Kidney (tissue), 14 donors: Measurements from ENCODE around the gene ZC3H7A. TPM values are rescaled to one million over a fixed set of nuclear protein-coding genes. Genes with fewer than 3 reads are reported as not detected.

Experiments
- DNase-seq, 5 donors: peaks; one replicate each; pipeline ENCODE4 v3.0.0-alpha.2; 2013 to 2020
- FAIRE-seq: peaks from 2 replicates; lab custom pipeline; 2012; peaks lifted over from hg19 to GRCh38; lab: Jason Lieb, UNC
- H3K27ac ChIP-seq, 2 donors: one replicate each; pipeline ENCODE4 v1.7.0; 2013; ENCODE audit warnings: low read depth in 2 of 2, low read length in 2 of 2, inconsistent platforms in 1 of 2
- H3K27me3 ChIP-seq: one replicate; pipeline ENCODE4 v1.7.1; 2013; ENCODE audit warnings: low read length, inconsistent platforms; ENCODE audit not compliant: control insufficient read depth, insufficient read depth
- H3K36me3 ChIP-seq, 3 donors: one replicate each; pipeline versions ENCODE4 v1.7.0 to v1.7.1; 2013; ENCODE audit warnings: low read length in 3 of 3, control low read depth in 1 of 3, inconsistent platforms in 1 of 3; ENCODE audit not compliant: insufficient read depth in 3 of 3, control insufficient read depth in 2 of 3
- H3K4me1 ChIP-seq, 3 donors: one replicate each; pipeline versions ENCODE4 v1.7.0 to v1.7.1; 2013; ENCODE audit warnings: low read length in 3 of 3, inconsistent platforms in 1 of 3, low read depth in 1 of 3; ENCODE audit not compliant: control insufficient read depth in 2 of 3, insufficient read depth in 2 of 3
- H3K4me3 ChIP-seq, 3 donors: one replicate each; pipeline versions ENCODE4 v1.7.0 to v1.8.1; 2013; ENCODE audit warnings: low read length in 3 of 3, control low read depth in 1 of 3, inconsistent platforms in 1 of 3
- H3K9ac ChIP-seq, 3 donors: one replicate each; pipeline versions ENCODE4 v1.7.0 to v1.7.1; 2013; ENCODE audit warnings: low read length in 3 of 3, control low read depth in 1 of 3, inconsistent platforms in 1 of 3
- H3K9me3 ChIP-seq, 3 donors: one replicate each; pipeline versions ENCODE4 v1.7.0 to v1.7.1; 2013; ENCODE audit warnings: low read length in 3 of 3, control low read depth in 1 of 3, inconsistent platforms in 1 of 3; ENCODE audit not compliant: control insufficient read depth in 2 of 3, insufficient read depth in 1 of 3
- intact Hi-C: fragments of 100-400 bp; cut with DNase I; formaldehyde crosslinking; loops from one replicate; pipeline ENCODE4 v1.11.1; 2022
- polyA plus RNA-seq: library from polyadenylated mRNA; stranded (reverse); fragments of 350-450 nt; fragmentation: Illumina TruSeq; extraction: RNeasy Lipid Tissue Mini Kit (QIAGEN cat#74804); gene quantifications from one replicate; pipeline ENCODE4 v1.2.3, GENCODE V29; 2014; ENCODE audit warnings: low read depth, low replicate concordance; ENCODE audit not compliant: insufficient read depth
- total RNA-seq: library from RNA; stranded (reverse); fragmentation: NEBNext Ultra II Directional; extraction: Animal tissue kit (Norgen Biotek cat#: 25700); gene quantifications from one replicate; pipeline ENCODE4 v1.2.1, GENCODE V29; 2021
- TF ChIP-seq, protein P1 (sequence below): IDR thresholded peaks from 3 replicates; pipeline ENCODE4 v1.5.1; 2012; ENCODE audit warnings: mild to moderate bottlenecking, moderate library complexity, borderline replicate concordance; ENCODE audit not compliant: insufficient read depth; ENCODE audit errors: extremely low read depth
- donor health status: control.
- donor health status: control.
- donor health status: control.
- donor health status: control.
- donor health status: control.
- donor health status: DM: yes; HTN: yes; CAD: no.
- donor health status: Normal renal cell carcinoma (clear cell type).

The ZC3H7A gene
- total and polyA plus RNA-seq, 2 donors from 2014 or later: 23.8 to 59.5 TPM

DNA sequence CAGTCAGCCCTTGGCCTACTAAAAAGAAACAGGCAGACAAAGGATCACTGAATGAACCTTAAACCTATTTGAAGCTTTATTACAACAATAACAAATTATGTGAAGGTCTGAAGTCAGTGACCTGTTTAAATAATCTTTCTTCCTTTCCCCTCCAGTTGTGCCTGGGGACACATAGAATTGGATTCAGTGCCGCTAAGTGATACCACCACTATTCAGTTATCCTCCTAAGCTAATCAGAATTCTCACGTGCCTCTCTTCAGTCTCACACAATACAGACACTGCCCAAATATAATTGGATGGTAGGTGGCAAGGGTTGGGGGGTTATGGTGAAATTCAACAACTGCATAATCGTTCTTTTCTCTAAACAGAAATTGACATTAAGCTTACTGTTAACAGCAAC, 65.8 kb downstream of the ZC3H7A start:
- Histone ChIP-seq H3K27me3 (no peaks in the 10 kb centered on the region), H3K27ac (no peak overlapping the region), H3K9me3 (no peaks in the 10 kb centered on the region), H3K4me1 (peaks cover 0 to 36% (median 11%) of the 10 kb centered on the region in 3 donors), H3K4me3 (no peak overlapping the region), H3K9ac (no peak overlapping the region), H3K36me3 (peaks cover 6 to 48% (median 20%) of the 10 kb centered on the region in 3 donors)
- intact Hi-C loops: no loop called here
- no peak for FAIRE-seq
- TF ChIP-seq, protein P1, sequence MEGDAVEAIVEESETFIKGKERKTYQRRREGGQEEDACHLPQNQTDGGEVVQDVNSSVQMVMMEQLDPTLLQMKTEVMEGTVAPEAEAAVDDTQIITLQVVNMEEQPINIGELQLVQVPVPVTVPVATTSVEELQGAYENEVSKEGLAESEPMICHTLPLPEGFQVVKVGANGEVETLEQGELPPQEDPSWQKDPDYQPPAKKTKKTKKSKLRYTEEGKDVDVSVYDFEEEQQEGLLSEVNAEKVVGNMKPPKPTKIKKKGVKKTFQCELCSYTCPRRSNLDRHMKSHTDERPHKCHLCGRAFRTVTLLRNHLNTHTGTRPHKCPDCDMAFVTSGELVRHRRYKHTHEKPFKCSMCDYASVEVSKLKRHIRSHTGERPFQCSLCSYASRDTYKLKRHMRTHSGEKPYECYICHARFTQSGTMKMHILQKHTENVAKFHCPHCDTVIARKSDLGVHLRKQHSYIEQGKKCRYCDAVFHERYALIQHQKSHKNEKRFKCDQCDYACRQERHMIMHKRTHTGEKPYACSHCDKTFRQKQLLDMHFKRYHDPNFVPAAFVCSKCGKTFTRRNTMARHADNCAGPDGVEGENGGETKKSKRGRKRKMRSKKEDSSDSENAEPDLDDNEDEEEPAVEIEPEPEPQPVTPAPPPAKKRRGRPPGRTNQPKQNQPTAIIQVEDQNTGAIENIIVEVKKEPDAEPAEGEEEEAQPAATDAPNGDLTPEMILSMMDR: no peak
- no peak for DNase-seq

DNA sequence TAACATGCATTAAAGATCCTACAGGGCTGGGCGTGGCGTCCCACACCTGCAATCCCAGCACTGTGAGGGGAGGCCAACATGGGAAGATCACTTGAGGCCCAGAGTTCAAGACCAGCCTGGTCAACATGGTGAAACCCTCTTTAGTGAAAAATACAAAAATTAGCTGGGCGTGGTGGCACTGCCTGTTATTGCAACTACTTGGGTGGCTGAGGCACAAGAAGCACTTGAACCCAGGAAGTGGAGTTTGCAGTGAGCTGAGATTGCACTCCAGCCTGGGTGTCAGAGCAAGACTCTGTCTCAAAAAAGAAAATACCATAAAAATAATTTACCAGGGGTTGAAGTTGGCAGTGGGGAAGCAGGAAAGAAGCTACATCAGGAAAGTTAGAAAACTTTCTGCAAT, 67.3 kb downstream of the ZC3H7A start:
- TF ChIP-seq, protein P1: no peak
- no peaks in the 10 kb centered on the region for H3K27me3 ChIP-seq
- H3K36me3 ChIP-seq: peaks cover 6 to 48% (median 13%) of the 10 kb centered on the region in 3 donors
- H3K27ac ChIP-seq: no peak overlapping the region
- no peak overlapping the region for H3K9ac ChIP-seq
- peaks cover 0 to 35% (median 10%) of the 10 kb centered on the region in 3 donors for H3K4me1 ChIP-seq
- DNase-seq: no peak
- no peaks in the 10 kb centered on the region for H3K9me3 ChIP-seq
- intact Hi-C loops: no loop called here
- no peak overlapping the region for H3K4me3 ChIP-seq
- FAIRE-seq: no peak

DNA sequence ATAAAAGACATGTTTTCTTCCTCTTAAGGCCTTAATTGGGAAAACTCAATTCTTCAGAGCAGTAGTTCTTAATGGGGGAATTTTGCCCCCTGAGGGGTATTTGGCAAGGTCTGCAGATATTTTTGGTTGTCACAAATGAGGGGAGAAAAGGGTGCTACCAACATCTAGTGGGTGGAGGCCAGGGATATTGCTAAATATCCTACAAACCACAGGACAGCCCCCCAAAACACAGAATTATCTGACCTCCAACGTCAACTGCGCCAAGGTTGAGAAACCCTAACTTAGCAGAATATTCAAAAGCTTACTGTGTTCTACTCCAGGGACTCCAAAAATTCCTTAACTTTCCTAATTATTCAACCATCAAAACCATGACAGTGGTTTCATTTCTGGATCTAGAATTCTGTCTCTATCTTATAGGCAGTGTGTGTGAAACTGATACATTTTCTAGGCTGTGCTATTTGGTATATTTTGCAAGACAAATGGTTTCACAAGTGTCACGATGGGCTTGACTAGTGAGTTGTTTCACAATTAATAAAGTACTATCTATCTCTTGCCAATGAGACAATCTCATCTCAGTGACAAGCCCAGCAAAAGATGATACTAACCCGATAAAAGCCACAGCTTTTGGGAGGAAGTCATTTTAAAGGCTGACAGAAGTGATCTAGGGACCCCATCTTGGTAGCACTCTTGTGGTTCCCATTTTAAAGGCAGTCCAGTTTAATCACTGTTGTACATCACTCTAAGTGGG, 69.1 kb downstream of the ZC3H7A start:
- DNase-seq (no peak), FAIRE-seq (no peak)
- no peaks in the 10 kb centered on the region for H3K27me3 ChIP-seq
- H3K9me3 ChIP-seq: no peaks in the 10 kb centered on the region
- intact Hi-C loops: no loop called here
- H3K4me1 ChIP-seq: peaks cover 0 to 30% (median 8%) of the 10 kb centered on the region in 3 donors
- H3K4me3 ChIP-seq: no peak overlapping the region
- no peak overlapping the region for H3K9ac ChIP-seq
- H3K36me3 ChIP-seq: peaks cover 6 to 54% (median 15%) of the 10 kb centered on the region in 3 donors
- TF ChIP-seq, protein P1: no peak
- H3K27ac ChIP-seq: no peak overlapping the region
